Smooth muscle cell (in vitro differentiated cells): Measurements from ENCODE around the gene C6orf132. TPM values are rescaled to one million over a fixed set of nuclear protein-coding genes. Genes with fewer than 3 reads are reported as not detected.

ENCODE experiments used
- DNase-seq: peaks from one replicate; lab custom pipeline; 2025; ENCODE audit not compliant: unreplicated experiment; lab: John Stamatoyannopoulos, UW
- H2AFZ ChIP-seq: fragments of 200-600 bp; sonication (generic); 2 replicates; pipeline ENCODE4 v1.6.0; 2016; ENCODE audit warnings: antibody characterized with exemption, low read depth, mild to moderate bottlenecking
- H3F3A ChIP-seq: fragments of 200-600 bp; sonication (generic); 2 replicates; pipeline ENCODE4 v1.6.0; 2017; ENCODE audit warnings: antibody characterized with exemption, low read depth
- H3K27ac ChIP-seq: fragments of 200-600 bp; sonication (generic); 2 replicates; pipeline ENCODE4 v1.5.1; 2016; ENCODE audit warnings: low read depth, mild to moderate bottlenecking
- H3K27me3 ChIP-seq: fragments of 200-600 bp; sonication (generic); 2 replicates; pipeline ENCODE4 v1.6.1; 2016; ENCODE audit warnings: low read depth, mild to moderate bottlenecking
- H3K36me3 ChIP-seq: fragments of 200-600 bp; sonication (generic); 2 replicates; pipeline ENCODE4 v1.5.1; 2016; ENCODE audit warnings: low read depth
- H3K4me1 ChIP-seq: fragments of 200-600 bp; sonication (generic); 2 replicates; pipeline ENCODE4 v1.5.1; 2016; ENCODE audit warnings: low read depth
- H3K4me2 ChIP-seq: fragments of 200-600 bp; sonication (generic); 2 replicates; pipeline ENCODE4 v1.6.0; 2016; ENCODE audit warnings: mild to moderate bottlenecking
- H3K4me3 ChIP-seq: fragments of 200-600 bp; sonication (generic); 2 replicates; pipeline ENCODE4 v1.5.1; 2016; ENCODE audit warnings: mild to moderate bottlenecking
- H3K79me2 ChIP-seq: fragments of 200-600 bp; sonication (generic); 2 replicates; pipeline ENCODE4 v1.6.0; 2016; ENCODE audit warnings: low read depth, mild to moderate bottlenecking
- H3K9ac ChIP-seq: fragments of 200-600 bp; sonication (generic); 2 replicates; pipeline ENCODE4 v1.6.0; 2016; ENCODE audit warnings: low read depth
- H3K9me3 ChIP-seq: fragments of 200-600 bp; sonication (generic); replicated peaks from 2 replicates; pipeline ENCODE4 v1.5.1; 2016; ENCODE audit warnings: low read depth
- H4K20me1 ChIP-seq: fragments of 200-600 bp; sonication (generic); 2 replicates; pipeline ENCODE4 v1.6.0; 2016; ENCODE audit warnings: low read depth
- CTCF ChIP-seq: fragments of 200-600 bp; sonication (generic); IDR thresholded peaks from 2 replicates; pipeline ENCODE4 v1.5.1; 2017; ENCODE audit warnings: borderline replicate concordance, mild to moderate bottlenecking, antibody characterized with exemption; ENCODE audit not compliant: insufficient read depth, poor library complexity, severe bottlenecking
- WGBS: methylation state at CpG from one replicate; pipeline ENCODE4 v1.1.7; 2016; ENCODE audit warnings: low lambda C conversion rate; 5-methylcytosine and 5-hydroxymethylcytosine counted together
- polyA plus RNA-seq: library from polyadenylated mRNA; unstranded; fragments of >200 nt; fragmentation: Nextera tagmentation; extraction: Ambion mirVana; gene quantifications from 2 replicates; pipeline ENCODE4 v1.2.1, GENCODE V29; 2016
- total RNA-seq: library from RNA; depleted of rRNA; stranded (reverse); fragments of >200 nt; gene quantifications from 2 replicates; pipeline ENCODE4 v1.2.3, GENCODE V29; 2014

The C6orf132 gene
- total and polyA plus RNA-seq, 2 experiments from 2014 or later: 1.4 to 4.9 TPM

- Histone ChIP-seq H3K4me1 (no peaks in the 10 kb centered on the region), H3K27ac (no peak overlapping the region), H3K27me3 (no peaks in the 10 kb centered on the region), H3K4me2 (no peak overlapping the region), H3K9ac (no peak overlapping the region), H3K4me3 (no peak overlapping the region), H3K36me3 (no peaks in the 10 kb centered on the region), H2AFZ (no peak overlapping the region), H3K9me3 (no peaks in the 10 kb centered on the region), H3K79me2 (no peaks in the 10 kb centered on the region), H4K20me1 (no peaks in the 10 kb centered on the region), H3F3A (no peaks in the 10 kb centered on the region)
- DNase-seq: no peak
- 89% methylated on average over 10 of the region's 10 CpGs for WGBS
- TF ChIP-seq CTCF: no peak
Measured at GRCh38 chr6:42090819-42091717, 51.4 kb downstream of the C6orf132 start.

GRCh38 chr6:42088101-42088591 lies 54.3 kb downstream of the C6orf132 start:
- H3K4me1 ChIP-seq: no peaks in the 10 kb centered on the region
- no peak for DNase-seq
- H2AFZ ChIP-seq: no peak overlapping the region
- no peaks in the 10 kb centered on the region for H3K36me3 ChIP-seq
- WGBS: 57% methylated on average over 7 of the region's 7 CpGs
- H3K27me3 ChIP-seq: no peaks in the 10 kb centered on the region
- H3F3A ChIP-seq: no peaks in the 10 kb centered on the region
- no peak overlapping the region for H3K4me2 ChIP-seq
- H3K9ac ChIP-seq: no peak overlapping the region
- H3K4me3 ChIP-seq: no peak overlapping the region
- no peaks in the 10 kb centered on the region for H3K9me3 ChIP-seq
- H4K20me1 ChIP-seq: no peaks in the 10 kb centered on the region
- no peak for TF ChIP-seq CTCF
- H3K79me2 ChIP-seq: no peaks in the 10 kb centered on the region
- no peak overlapping the region for H3K27ac ChIP-seq

- Histone ChIP-seq H3K79me2 (no peaks in the 10 kb centered on the region), H3K9me3 (no peaks in the 10 kb centered on the region), H3K36me3 (no peaks in the 10 kb centered on the region), H3F3A (no peaks in the 10 kb centered on the region), H3K4me3 (no peak overlapping the region), H2AFZ (no peak overlapping the region), H3K27ac (no peak overlapping the region), H3K27me3 (no peaks in the 10 kb centered on the region), H4K20me1 (no peaks in the 10 kb centered on the region), H3K4me2 (no peak overlapping the region), H3K4me1 (no peaks in the 10 kb centered on the region), H3K9ac (no peak overlapping the region)
- DNase-seq: no peak
- TF ChIP-seq CTCF: no peak
- WGBS: 87% methylated on average over 22 of the region's 22 CpGs
Measured at GRCh38 chr6:42086046-42087035, 56.1 kb downstream of the C6orf132 start.
